ENCODE measurements around the gene CTNNA2. TPM values are rescaled to one million over a fixed set of nuclear protein-coding genes. Genes with fewer than 3 reads are reported as not detected.
A peak's percentile ranks its signal among the peaks of the same experiment; 100 is the strongest.

Gene CTNNA2
- polyA plus RNA-seq, 3 donors: 4.1 to 5.4 (median 4.4) TPM

GRCh38 chr2:80420530-80421208 lies 907.8 kb downstream of the CTNNA2 start:
- DNase-seq (ENCODE audit: low read depth in 3 of 3, low spot score in 2 of 3): no peak

GRCh38 chr2:80429251-80429650 lies 916.4 kb downstream of the CTNNA2 start:
- no peak for DNase-seq (ENCODE audit: low read depth in 3 of 3, low spot score in 2 of 3)

GRCh38 chr2:80437959-80438358 lies 925.1 kb downstream of the CTNNA2 start:
- no peak for DNase-seq (ENCODE audit: low read depth in 3 of 3, low spot score in 2 of 3)

- no peak for DNase-seq (ENCODE audit: low read depth in 3 of 3, low spot score in 2 of 3)
These were observed 925.8 kb downstream of the CTNNA2 start for GRCh38 chr2:80438686-80439085.

GRCh38 chr2:80454628-80455027 lies 941.8 kb downstream of the CTNNA2 start:
- no peak for DNase-seq (ENCODE audit: low read depth in 3 of 3, low spot score in 2 of 3)

- peak in 1 of 3 donors; percentile 2 for DNase-seq (ENCODE audit: low read depth in 3 of 3, low spot score in 2 of 3)
These were observed 946.2 kb downstream of the CTNNA2 start for GRCh38 chr2:80459028-80459427.

- DNase-seq (ENCODE audit: low read depth in 3 of 3, low spot score in 2 of 3): no peak
These were observed 948.8 kb downstream of the CTNNA2 start for GRCh38 chr2:80461505-80462197.

- no peak for DNase-seq (ENCODE audit: low read depth in 3 of 3, low spot score in 2 of 3)
These were observed 949.8 kb downstream of the CTNNA2 start for GRCh38 chr2:80462654-80463053.

- no peak for DNase-seq (ENCODE audit: low read depth in 3 of 3, low spot score in 2 of 3)
These were observed 951.4 kb downstream of the CTNNA2 start for GRCh38 chr2:80464275-80464674.

- no peak for DNase-seq (ENCODE audit: low read depth in 3 of 3, low spot score in 2 of 3)
These were observed 954.5 kb downstream of the CTNNA2 start for GRCh38 chr2:80467262-80467811.

GRCh38 chr2:80469428-80469827 lies 956.6 kb downstream of the CTNNA2 start:
- DNase-seq (ENCODE audit: low read depth in 3 of 3, low spot score in 2 of 3): no peak

- no peak for DNase-seq (ENCODE audit: low read depth in 3 of 3, low spot score in 2 of 3)
These were observed 960.2 kb downstream of the CTNNA2 start for GRCh38 chr2:80473069-80473468.

- DNase-seq (ENCODE audit: low read depth in 3 of 3, low spot score in 2 of 3): no peak
These were observed 960.9 kb downstream of the CTNNA2 start for GRCh38 chr2:80473796-80474195.

- no peak for DNase-seq (ENCODE audit: low read depth in 3 of 3, low spot score in 2 of 3)
These were observed 963.1 kb downstream of the CTNNA2 start for GRCh38 chr2:80475970-80476369.

- DNase-seq (ENCODE audit: low read depth in 3 of 3, low spot score in 2 of 3): no peak
These were observed 963.8 kb downstream of the CTNNA2 start for GRCh38 chr2:80476535-80477117.

- DNase-seq (ENCODE audit: low read depth in 3 of 3, low spot score in 2 of 3): no peak
These were observed 969.4 kb downstream of the CTNNA2 start for GRCh38 chr2:80482276-80482675.

- no peak for DNase-seq (ENCODE audit: low read depth in 3 of 3, low spot score in 2 of 3)
These were observed 976.9 kb downstream of the CTNNA2 start for GRCh38 chr2:80489717-80490116.

GRCh38 chr2:80490964-80491363 lies 978.1 kb downstream of the CTNNA2 start:
- DNase-seq (ENCODE audit: low read depth in 3 of 3, low spot score in 2 of 3): no peak

- no peak for DNase-seq (ENCODE audit: low read depth in 3 of 3, low spot score in 2 of 3)
These were observed 983.5 kb downstream of the CTNNA2 start for GRCh38 chr2:80496346-80496745.

GRCh38 chr2:80496775-80497174 lies 983.9 kb downstream of the CTNNA2 start:
- DNase-seq (ENCODE audit: low read depth in 3 of 3, low spot score in 2 of 3): no peak

- peak in 1 of 3 donors; percentile 30 for DNase-seq (ENCODE audit: low read depth in 3 of 3, low spot score in 2 of 3)
These were observed 986.2 kb downstream of the CTNNA2 start for GRCh38 chr2:80499095-80499494.

Measured in right renal cortex interstitium (tissue), 3 donors.